ELR (cell line): Measurements from ENCODE around the gene ZEB1.
"Not testable (repeated sequence)": the region's sequence is repeated elsewhere in the genome, so short reads cannot be mapped to it uniquely, and the experiment has no call there.

Source experiments
- DNase-seq: peaks from one replicate; pipeline ENCODE4 v3.0.0-alpha.2; 2015; ENCODE audit warnings: low read depth

ZEB1 gene

DNA sequence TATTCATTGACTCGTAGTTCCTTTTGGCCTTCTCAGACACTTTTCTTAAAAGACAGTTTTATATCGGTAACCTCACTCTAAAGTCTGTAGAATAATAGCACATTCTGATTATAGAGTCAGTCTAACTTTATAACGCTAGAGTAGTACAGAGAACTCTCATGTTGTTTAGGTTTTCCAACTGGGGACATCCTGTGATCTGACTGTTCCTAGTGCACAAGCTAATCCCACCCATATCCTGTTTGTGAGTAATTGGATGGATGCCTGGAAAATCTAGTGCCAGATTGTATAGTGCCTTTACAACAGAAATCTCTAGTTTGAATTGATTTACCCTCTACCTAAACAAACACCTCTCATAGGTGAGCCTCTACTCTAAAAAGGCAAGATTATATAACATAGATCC, 107.4 kb downstream of the ZEB1 start:
- peak; percentile 93 for DNase-seq

DNA sequence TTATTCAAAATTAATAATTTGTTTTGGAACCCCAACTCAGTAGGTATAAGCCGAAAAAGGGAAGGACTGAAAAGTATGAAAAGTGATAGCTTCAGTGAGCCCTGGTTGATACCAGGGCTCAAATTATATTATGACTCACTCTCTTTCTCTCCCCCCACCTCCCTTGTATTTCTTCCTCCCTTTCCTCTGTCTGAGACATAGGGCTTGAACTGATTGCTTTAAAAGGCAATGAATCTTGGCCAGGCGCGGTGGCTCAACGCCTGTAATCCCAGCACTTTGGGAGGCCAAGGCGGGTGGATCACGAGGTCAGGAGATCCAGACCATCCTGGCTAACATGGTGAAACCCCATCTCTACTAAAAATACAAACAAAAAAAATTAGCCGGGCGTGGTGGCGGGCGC, 108.3 kb downstream of the ZEB1 start:
- peak; percentile 51 for DNase-seq

DNA sequence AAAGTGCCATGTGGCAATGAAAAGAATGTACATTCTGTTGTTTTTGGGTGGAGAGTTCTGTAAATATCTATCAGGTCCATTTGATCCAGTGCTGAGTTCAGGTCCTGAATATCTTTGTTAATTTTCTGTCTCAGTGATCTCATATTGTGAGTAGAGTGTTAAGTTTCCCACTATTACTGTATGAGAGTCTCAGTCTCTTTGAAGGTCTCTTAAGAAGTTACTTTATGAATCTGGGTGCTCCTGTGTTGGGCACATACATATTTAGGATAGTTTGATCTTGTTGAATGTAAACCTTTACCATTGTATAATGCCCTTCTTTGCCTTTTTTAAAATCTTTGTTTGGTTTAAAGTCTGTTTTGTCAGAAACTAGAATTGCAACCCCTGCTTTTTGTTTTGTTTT, 109.5 kb downstream of the ZEB1 start:
- DNase-seq, result not testable (repeated sequence)

DNA sequence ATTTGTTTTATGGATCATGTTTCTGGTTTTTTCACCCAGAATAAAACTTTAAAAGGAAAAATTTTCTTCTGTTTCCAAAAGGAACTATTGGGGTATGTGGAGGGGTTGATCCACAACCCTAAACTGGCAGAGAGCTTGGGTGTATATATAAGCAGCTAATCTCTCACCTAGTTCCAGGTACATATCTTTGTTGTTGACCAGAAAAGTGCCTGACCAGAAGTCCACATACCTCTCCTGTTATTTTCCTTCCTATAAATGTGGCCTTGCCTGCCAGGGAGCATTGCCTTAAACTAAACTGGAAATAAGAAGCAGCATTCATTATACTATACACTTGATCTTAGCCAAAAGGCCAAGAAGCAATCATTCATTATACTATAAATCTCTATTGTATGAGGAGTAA, 112.0 kb downstream of the ZEB1 start:
- DNase-seq, result no peak

DNA sequence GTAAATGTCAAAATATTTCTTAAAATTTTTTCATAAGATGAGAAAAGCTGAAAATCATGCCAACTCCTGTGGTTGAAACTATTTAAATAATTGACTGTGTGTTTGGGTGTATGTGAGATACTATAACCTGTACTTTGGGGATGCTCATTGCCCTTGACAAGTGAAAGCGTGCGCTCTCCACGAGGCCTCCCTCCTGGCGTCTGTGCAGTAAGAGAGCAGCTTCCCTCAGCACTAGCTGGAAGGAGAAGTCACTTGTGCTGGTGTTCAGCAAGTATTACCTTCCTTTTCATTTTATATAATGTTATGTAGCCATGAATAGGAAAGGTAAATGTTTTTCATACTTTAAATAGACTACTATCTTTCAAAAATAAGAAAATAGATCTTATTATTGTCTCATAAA, 118.9 kb downstream of the ZEB1 start:
- DNase-seq, result no peak

DNA sequence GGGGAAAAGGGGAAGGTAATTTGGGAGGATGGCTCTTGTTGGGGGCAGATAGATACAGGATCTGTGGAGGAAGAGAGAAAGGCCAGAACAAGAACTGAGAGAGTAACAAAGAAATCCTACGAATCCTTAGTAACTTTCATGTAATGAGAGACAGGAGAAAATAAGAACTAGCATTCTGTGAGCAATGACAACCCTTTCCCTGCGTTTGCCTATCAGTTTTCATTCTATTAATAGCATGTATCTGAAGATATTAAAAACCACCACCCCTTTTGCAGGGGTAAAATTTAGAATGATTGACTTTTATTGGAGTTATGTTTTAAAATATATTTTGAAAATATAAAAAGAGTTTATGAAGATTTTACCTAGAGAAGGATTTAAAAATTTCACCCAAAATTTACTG, 132.8 kb downstream of the ZEB1 start:
- DNase-seq, result no peak

DNA sequence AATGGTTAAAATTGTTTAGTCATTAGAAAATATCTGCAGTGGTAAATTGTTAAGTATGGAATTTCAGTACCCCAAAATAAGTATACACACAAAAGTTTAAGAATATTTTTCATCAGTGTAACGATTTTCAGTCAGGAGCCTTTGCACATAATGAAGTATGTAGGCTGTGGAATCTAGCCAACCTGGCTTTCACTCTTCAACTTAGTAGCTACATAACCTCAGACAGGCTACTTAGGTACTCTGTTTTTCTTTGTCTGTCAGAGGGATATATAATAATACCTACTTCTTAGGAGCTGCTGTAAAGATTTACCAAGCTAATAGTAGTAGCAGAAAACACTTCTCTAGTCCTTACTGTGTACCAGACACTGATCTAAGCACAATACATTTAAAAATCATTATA, 137.5 kb downstream of the ZEB1 start:
- no peak for DNase-seq

DNA sequence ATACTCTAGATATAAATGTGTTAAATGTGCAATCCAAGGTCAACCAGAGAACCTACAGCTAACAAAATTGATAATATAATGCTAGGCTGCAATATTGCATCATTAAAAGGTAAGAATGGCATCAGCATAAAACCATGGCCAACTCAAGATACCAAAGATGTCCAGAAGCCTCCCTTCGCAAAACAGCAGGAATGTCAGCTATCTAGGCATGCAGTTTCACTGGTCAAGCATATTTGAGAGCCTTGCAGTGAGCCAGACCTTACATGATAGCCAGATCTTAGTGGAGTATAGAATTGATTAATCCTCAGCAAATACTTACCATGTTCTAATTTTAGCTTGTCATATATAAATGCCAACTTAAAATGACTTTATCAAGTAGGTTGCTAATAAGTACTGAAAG, 138.8 kb downstream of the ZEB1 start:
- DNase-seq, result no peak

DNA sequence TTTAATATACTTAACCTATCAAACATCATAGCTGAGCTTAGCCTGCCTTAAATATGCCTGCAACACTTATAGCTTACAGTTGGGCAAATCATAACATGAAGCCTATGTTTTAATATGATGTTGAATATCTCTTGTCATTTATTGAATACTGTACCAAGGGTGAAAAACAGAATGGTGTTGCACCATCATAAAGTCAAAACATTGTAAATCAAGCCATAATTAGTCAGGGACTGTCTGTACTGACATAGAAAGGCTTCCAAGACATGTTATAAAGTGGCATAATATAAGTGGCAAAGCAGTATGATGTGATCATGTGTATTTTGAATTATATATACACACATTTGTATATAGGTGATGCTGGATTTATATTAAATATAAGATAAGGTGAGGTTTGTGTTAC, 140.0 kb downstream of the ZEB1 start:
- no peak for DNase-seq

DNA sequence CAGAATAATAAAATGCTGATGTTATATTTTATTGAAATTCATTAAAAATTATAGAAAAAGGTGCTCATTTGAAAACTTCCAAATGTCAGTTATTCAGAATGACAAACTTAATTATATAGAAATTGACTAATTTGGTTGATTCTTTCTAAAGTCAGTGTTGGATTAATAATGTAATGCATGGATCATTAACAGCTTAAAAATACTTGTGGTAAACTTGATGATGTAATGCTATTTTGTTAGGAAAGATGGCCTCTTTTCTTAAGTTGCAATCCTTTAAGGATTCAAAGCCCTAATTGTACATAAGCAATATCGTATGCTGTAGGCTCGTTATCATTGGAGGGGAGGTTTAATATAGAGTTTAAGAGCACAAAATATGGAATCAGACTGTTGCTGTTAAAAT, 141.2 kb downstream of the ZEB1 start:
- no peak for DNase-seq

DNA sequence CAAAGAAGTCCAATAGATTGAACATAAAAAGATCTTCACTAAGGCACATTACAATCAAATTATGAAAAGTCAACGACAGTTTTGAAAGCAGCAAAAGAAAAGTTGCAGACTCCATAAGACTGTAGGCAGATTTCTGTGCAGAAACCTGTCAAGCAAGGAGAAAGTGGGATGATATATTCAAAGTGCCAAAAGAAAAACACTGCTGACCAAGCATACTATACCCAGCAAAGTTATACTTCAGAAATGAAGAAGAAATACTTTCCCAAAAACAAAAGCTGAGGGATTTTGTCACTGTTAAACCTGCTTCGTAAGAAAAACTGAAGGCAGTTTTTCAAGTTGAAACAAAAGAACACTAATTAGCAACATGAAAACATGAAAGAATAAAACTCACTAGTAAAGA, 145.5 kb downstream of the ZEB1 start:
- no peak for DNase-seq

DNA sequence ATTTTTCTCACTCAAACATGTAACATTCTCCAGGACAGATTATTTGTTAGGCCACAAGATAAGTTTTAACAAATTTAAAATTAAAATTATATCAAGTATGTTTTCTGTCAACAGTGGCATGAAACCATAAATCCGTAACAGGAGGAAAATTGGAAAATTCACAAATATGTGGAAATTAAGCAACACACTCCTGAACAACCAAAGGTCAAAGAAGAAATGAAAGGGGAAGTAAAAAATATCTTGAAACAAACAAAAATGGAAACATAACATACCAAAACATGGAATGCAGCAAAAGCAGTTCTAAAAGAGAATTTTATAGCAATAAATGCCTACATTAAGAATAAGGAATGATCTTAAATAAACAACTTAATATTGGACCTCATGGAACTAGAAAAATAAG, 147.3 kb downstream of the ZEB1 start:
- no peak for DNase-seq

DNA sequence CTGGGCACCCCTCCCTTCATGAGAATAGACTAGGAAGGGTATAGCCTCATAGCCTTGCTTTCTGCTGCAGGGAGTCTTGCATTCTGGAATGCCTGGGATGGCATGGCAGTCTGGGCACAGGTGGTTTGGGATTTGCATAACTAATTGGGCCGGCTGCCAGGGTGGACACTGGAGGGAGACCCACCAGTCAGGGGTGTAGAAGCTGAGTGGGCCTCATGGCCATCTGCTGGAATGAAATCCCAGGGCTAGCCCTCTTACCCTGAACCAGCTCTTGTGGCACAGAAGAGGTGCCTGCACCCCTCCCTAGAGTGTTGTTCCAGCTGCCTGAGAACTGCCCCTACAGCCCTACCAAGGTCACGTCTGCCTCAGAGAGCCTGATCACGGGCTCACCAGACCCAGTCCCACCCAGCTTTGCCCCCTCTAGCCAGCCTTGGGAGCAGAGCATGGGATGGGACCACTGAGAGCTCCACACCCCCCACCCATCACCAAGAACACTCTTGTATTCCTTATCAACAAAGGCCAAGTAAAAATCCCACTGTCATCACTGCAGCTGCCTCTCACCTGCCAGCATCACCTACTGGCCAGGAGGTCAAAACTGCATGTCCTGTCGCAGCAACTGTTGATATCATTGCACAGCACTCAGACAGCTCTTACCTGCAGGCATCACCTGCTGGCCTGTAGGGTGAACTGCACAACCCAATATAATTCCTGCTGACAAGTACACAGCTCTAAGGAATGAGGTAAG, 148.9 kb downstream of the ZEB1 start:
- peak; percentile 32 for DNase-seq

DNA sequence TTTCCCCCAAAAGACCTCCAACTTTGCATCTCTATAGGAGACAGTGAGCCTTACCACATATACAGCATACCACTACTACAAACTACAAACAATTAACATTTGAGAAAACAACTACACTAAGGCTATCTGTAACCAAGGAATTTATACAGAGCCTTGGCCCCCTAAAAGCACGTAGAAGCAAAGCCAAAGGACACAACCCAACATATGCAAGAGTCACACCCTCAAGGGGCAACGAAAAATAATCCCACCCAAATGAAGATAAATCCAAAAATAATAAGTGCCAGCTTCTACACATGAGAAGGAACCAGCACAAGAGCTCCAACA, 149.5 kb downstream of the ZEB1 start:
- no peak for DNase-seq

DNA sequence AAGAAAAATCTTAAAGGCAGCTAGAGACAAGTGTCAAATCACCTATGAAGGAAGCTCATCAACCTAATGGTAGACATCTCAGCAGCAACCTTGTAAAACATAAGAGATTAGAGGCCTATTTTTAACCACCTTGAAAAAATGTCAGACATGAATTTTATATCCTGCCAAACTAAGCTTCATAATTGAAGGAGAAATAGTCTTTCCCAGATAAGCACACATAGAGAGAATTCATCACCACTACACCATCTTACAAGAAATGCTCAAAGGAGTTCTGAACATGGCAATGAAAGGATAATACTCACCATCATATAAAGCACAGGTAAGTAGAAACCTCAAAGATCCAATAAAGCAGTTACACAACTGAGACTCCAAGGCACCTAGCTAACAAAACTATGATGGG, 156.5 kb downstream of the ZEB1 start:
- no peak for DNase-seq

DNA sequence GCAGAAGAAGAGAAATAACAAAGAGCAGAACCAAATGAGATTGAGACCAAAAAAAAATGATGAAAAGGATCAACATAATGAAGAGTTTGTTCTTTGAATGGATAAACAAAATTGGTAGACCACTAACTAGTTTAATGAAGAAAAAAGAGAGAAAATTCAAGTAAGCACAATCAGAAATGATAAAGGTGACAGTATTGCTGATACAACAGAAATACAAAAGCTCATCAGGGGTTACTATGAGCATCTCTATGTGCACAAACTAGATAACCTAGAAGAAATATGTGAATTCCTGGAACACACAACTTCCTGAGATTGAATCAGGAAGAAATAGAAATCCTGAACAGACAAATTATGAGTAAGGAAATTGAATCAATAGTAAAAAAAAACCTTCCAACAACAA, 157.1 kb downstream of the ZEB1 start:
- DNase-seq, result no peak

DNA sequence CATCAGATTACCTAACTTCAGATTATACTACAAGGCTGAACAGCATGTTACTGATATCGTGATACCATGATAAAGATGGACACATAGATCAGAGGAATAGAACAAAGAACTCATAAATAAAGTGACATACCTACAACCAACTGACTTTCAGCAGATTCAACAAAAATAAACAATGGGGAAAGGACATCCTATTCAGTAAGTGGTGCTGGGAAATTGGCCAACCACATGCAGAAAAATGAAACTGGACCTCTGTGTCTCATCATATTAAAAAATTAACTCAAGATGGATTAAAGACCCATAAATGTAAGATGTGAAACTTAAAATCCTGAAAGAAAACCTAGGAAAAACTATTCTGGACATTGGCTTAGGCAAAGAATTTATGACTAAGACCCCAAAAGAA, 158.6 kb downstream of the ZEB1 start:
- no peak for DNase-seq

DNA sequence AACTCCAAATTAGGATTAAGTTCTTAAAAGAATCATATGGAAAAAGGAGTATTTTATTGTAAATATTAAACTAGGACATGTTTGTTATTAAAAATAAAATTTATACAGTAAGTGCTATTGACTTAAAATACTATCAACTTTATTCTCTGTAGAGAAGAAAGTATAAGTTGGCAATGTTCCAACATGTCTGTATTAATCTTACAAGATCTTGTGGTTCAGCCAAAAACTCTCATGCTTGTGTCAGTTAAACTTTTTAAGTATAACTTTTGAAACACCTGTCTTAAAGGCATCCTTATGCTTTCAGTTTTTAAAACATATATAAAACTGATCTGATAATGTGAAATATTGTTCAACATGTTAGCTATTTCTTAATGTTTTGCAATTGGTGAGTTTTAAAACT, 160.7 kb downstream of the ZEB1 start:
- DNase-seq, result peak; percentile 15

DNA sequence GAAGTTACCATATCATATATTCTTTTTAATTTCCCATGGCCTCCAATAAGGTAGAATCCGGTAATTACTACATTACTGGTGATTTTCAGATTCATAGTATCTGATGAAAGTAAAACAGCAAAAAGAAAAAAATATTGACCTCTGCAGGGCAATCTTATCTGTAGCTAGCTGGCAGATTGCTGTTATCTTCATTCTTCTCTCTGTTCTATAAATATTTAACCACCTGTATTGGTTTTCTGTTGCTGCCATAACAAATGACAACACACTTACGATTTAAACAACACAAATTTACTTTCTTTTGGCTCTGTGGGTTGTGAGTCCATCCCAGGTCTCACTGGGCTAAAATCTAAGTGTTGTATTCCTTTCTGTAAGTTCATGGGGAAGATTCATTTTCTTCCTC, 164.5 kb downstream of the ZEB1 start:
- no peak for DNase-seq

DNA sequence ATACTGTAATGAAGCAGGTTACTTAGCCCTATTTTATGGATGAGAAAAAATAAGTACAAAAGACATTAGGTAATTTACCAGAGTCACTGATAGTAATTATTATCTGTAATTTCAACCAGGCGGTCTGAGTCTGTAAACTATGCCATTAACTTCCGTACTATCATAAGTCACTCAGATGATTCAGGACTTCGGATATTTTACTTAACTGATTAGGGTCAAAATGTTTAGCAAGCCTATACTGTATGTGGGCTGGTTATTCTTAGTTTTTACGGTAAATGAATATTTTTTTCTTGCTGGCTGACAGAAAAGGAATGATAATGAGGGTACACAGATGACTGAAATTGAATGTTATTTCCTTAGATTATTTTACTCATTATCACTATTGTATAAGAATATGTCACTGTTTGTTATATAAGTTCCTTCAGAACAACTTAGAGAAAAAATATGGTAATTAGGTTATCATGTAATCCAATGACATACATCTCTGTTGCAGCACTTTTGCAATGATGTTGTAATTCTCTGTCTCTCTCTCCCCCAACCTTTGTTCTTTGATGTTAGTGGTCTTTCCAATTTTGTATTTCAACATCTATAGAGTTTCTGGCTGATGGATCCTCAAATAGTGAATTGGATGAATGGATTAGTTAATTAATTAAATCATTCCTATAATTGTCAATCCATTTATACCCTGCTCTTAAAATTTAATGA, 165.6 kb downstream of the ZEB1 start:
- DNase-seq, result no peak

DNA sequence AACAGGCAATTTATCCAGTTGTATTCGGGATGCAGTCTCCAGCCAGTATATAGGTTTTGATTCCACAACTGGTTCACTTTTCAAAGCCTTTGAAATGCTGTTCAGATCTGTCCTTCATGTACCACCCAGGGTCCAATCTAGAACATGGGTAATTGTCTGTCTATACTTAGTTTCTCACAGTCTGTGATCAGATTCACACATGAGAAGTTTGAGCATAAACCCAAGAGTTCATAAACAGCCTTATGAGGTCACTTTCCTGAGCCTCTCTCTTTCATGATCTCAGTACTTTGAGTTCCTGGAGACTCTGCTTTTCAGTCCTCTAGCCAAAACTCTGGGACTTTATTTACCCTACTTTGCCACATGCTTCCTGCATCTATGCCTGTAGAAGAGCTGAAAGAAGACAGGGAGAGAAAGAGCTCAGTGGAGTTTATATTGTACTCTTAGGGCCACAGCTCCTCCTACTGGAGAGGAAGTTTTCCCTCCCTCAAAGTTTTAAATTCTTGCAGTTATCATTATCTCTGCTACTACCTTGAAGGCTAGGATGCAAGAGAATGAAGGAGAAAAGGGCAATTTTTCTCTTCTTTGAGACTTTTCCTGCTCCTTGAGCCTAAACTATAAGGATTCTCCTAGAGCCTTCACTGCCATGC, 172.0 kb downstream of the ZEB1 start:
- DNase-seq, result peak; percentile 74

DNA sequence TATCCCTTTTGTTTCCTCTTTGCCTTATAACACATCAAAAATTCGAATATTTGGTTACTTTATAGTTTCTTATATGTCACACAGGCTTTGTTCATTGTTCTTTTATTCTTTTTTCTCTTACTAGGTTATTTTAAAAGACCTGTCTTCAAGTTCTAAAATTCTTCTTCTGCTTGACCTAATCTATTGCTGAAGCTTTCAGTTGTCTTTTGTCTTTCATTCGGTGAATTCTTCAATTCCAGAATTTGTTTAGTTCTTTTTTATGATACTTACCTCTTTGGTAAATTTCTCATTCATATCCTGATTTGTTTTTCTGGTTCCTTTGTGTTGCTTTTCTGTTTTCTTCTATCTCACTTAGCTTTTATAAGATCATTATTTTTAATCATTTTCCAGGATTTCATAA, 188.4 kb downstream of the ZEB1 start:
- DNase-seq, result no peak

DNA sequence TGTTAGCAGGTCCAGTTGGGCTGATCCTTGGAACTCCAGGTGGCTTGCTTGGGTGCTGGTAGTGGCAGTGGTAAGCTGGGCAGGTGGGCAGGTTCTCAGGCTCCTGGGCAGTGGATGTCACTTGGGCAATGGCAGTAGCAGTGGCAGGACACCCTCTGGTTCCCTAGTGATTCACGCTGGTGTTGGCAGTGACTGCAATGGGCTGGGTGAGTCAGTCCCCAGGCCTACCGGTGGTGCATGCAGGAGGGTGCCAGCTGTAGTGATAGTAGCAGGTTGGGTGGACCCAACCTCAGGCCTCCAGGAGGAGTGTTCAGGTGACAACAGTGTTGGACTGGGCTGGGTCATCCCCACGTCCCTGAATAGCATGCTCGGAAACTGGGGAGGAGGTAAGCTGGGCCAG, 189.2 kb downstream of the ZEB1 start:
- peak; percentile 20 for DNase-seq

DNA sequence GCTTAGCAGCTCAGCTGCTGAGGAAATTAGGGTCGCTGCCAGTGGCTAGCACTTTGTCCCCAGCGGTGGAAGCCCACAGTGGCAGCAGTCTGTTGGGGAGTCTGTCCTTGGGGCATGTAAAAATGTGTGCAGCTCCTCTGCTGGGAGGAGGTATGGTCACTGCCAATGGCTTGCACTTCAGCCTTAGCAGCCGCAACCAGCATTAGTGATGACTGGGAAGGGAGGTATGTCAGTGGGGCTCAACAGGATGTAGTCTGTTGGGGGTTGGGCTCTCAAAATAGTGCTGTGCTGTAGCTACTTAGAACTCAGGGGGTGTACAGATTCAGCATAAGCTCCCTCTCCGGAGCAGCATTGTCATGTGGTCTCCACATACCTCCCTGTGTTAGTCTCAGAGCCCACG, 189.9 kb downstream of the ZEB1 start:
- peak; percentile 79 for DNase-seq
